Esophagus muscularis mucosa (tissue), 4 donors: ENCODE results near the gene PAQR9.

Experiments
- CTCF ChIP-seq, 3 experiments: fragments of 200-600 bp in 2 of 3; fragments of 450-650 bp in 1 of 3; sonication (generic) in 2 of 3; IDR thresholded peaks; one replicate each; pipeline ENCODE4 v1.5.1; 2017 to 2019; ENCODE audit warnings: antibody characterized with exemption in 3 of 3, mild to moderate bottlenecking in 2 of 3, moderate library complexity in 1 of 3
- EP300 ChIP-seq: sonication (generic); formaldehyde crosslinking; IDR thresholded peaks from one replicate; pipeline ENCODE4 v1.6.1; 2017; ENCODE audit warnings: antibody characterized with exemption
- POLR2A ChIP-seq: fragments of 450-650 bp; IDR thresholded peaks from one replicate; pipeline ENCODE4 v1.6.1; 2017; ENCODE audit warnings: antibody characterized with exemption, moderate library complexity, mild to moderate bottlenecking, low read depth

DNA sequence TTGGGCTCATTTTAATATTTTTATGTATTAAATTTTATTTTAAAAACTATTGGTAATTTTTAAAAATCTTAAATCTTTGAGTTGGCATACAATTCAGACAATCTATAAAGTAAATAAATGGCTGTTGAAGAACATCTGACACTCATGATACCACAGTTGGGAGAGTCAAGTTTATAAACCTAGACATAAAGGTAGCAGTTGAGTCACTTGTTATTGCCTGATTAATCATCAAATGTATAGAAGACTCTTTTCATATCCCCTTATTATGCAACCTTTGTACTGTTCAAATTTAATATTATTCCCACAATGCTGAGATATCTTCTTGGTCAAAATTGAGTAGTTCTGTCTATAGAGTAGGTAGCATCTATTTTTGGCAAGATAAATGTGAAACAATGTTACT lies 19.6 kb downstream of the PAQR9 start:
- TF ChIP-seq POLR2A (no peak), CTCF (IDR thresholded peaks at IDR 0.05) (no peak), EP300 (no peak)
